Esophagus muscularis mucosa (tissue), 4 donors: Measurements from ENCODE around the gene WRAP53. TPM values are rescaled to one million over a fixed set of nuclear protein-coding genes. Genes with fewer than 3 reads are reported as not detected.

Source experiments
- DNase-seq: peaks from one replicate; pipeline ENCODE4 v3.0.0-alpha.2; 2017; ENCODE audit errors: extremely low spot score
- H3K27ac ChIP-seq, 4 donors: fragments of 200-600 bp; sonication (generic); replicated peaks in 1 of 4; 1 replicate in 3 of 4; 2 replicates in 1 of 4; pipeline ENCODE4 v1.5.1; 2016 to 2019; ENCODE audit warnings: mild to moderate bottlenecking in 1 of 4
- H3K27me3 ChIP-seq, 4 donors: fragments of 200-600 bp; sonication (generic); one replicate each; pipeline versions ENCODE4 v1.5.1 to v1.6.0; 2016 to 2019
- H3K36me3 ChIP-seq, 4 donors: fragments of 200-600 bp; sonication (generic); one replicate each; pipeline ENCODE4 v1.5.1; 2016 to 2019
- H3K4me1 ChIP-seq, 4 donors: fragments of 200-600 bp; sonication (generic); one replicate each; pipeline ENCODE4 v1.5.1; 2016 to 2019
- H3K4me3 ChIP-seq, 4 donors: fragments of 200-600 bp; sonication (generic); 1 replicate in 2 of 4; 2 replicates in 2 of 4; pipeline ENCODE4 v1.5.1; 2016 to 2019; ENCODE audit warnings: mild to moderate bottlenecking in 4 of 4, moderate library complexity in 1 of 4
- H3K9me3 ChIP-seq, 4 donors: fragments of 200-600 bp; sonication (generic); 1 replicate in 3 of 4; 2 replicates in 1 of 4; pipeline ENCODE4 v1.5.1; 2016 to 2019
- EP300 ChIP-seq: sonication (generic); formaldehyde crosslinking; IDR thresholded peaks from one replicate; pipeline ENCODE4 v1.6.1; 2017; ENCODE audit warnings: antibody characterized with exemption
- POLR2A ChIP-seq: fragments of 450-650 bp; IDR thresholded peaks from one replicate; pipeline ENCODE4 v1.6.1; 2017; ENCODE audit warnings: antibody characterized with exemption, moderate library complexity, mild to moderate bottlenecking, low read depth
- POLR2AphosphoS5 ChIP-seq, 2 donors: sonication (generic); formaldehyde crosslinking; IDR thresholded peaks; one replicate each; pipeline ENCODE4 v1.6.1; 2017; ENCODE audit warnings: antibody characterized with exemption in 2 of 2
- WGBS: methylation state at CpG from one replicate; pipeline ENCODE4 v1.1.5; 2018; 5-methylcytosine and 5-hydroxymethylcytosine counted together
- intact Hi-C: fragments of 100-400 bp; cut with DNase I; formaldehyde crosslinking; loops from one replicate; pipeline ENCODE4 v1.15.1; 2023
- total RNA-seq, 4 donors: library from RNA; depleted of rRNA; stranded (reverse); fragments of >200 nt; gene quantifications; one replicate each; pipeline versions ENCODE4 v1.1.0 to v1.2.1, GENCODE V29; 2016
- TF ChIP-seq, protein P1 (sequence below), 3 experiments: fragments of 200-600 bp in 2 of 3; fragments of 450-650 bp in 1 of 3; sonication (generic) in 2 of 3; IDR thresholded peaks; one replicate each; pipeline ENCODE4 v1.5.1; 2017 to 2019; ENCODE audit warnings: antibody characterized with exemption in 3 of 3, mild to moderate bottlenecking in 2 of 3, moderate library complexity in 1 of 3

Gene WRAP53
- total RNA-seq, 4 donors from 2014 or later, result 3.3 to 6.4 (median 3.8) TPM

DNA sequence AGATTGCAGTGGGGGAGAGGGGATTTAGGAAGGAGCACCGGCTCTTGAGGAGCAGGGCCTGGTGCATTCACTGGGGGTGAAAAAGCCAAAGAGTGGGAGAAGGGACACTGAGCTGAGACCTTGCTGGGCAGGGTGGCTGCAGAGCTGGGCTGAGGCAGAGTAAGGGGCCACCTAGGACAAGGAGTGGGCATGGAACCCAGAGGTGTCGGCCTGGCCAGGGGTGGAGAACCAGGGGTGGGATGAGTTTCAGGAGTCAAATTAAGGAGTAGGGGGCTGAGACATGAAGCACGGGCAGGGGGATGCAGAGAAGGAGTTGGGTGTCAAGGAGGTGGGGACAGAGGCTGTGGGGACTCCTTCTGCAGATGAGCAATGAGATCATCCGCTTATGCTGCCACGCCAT lies 49.3 kb downstream of the WRAP53 start:
- no peak for DNase-seq
- Histone ChIP-seq H3K27me3 (peaks cover 0 to 26% (median 2%) of the 10 kb centered on the region in 4 donors), H3K36me3 (no peaks in the 10 kb centered on the region), H3K27ac (no peak overlapping the region), H3K4me3 (no peak overlapping the region), H3K4me1 (no peaks in the 10 kb centered on the region), H3K9me3 (no peaks in the 10 kb centered on the region)
- no peak for TF ChIP-seq POLR2A
- no peak for TF ChIP-seq EP300
- TF ChIP-seq, protein P1, sequence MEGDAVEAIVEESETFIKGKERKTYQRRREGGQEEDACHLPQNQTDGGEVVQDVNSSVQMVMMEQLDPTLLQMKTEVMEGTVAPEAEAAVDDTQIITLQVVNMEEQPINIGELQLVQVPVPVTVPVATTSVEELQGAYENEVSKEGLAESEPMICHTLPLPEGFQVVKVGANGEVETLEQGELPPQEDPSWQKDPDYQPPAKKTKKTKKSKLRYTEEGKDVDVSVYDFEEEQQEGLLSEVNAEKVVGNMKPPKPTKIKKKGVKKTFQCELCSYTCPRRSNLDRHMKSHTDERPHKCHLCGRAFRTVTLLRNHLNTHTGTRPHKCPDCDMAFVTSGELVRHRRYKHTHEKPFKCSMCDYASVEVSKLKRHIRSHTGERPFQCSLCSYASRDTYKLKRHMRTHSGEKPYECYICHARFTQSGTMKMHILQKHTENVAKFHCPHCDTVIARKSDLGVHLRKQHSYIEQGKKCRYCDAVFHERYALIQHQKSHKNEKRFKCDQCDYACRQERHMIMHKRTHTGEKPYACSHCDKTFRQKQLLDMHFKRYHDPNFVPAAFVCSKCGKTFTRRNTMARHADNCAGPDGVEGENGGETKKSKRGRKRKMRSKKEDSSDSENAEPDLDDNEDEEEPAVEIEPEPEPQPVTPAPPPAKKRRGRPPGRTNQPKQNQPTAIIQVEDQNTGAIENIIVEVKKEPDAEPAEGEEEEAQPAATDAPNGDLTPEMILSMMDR (IDR thresholded peaks at IDR 0.05), result no peak
- intact Hi-C loops, result no loop called here
- 84% methylated on average over 5 of the region's 5 CpGs for WGBS

DNA sequence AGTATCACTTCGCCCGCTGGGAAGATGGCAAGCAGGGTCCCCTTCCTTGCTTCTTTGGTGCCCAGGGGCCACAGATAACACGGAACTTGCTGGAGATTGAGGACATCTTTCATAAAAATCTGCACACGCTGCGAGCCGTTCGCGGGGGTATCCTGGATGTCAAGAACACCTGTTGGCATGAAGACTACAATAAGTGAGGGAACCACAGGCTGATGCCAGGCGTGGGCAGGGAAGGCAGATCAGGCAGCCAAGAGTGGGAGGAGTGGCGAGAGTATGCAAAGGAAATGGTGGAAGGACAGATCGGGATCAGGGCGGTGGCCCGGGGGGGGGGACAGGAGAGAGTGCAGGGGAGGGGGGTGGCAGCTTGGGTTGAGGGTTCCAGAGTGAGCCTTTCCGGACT lies 51.5 kb downstream of the WRAP53 start:
- intact Hi-C loops, result loop anchor here (10.0 kb wide), 1 partner anchor 85 kb away; no protein-coding TSS in a partner anchor
- H3K4me3 ChIP-seq, result no peak overlapping the region
- H3K9me3 ChIP-seq, result no peaks in the 10 kb centered on the region
- DNase-seq, result no peak
- H3K27ac ChIP-seq, result no peak overlapping the region
- H3K27me3 ChIP-seq, result peaks cover 0 to 34% (median 2%) of the 10 kb centered on the region in 4 donors
- TF ChIP-seq, protein P1 (IDR thresholded peaks at IDR 0.05), result no peak
- TF ChIP-seq EP300, result no peak
- no peak for TF ChIP-seq POLR2AphosphoS5 (IDR thresholded peaks at IDR 0.05)
- no peak for TF ChIP-seq POLR2A
- 82% methylated on average over 14 of the region's 14 CpGs for WGBS
- H3K4me1 ChIP-seq, result no peaks in the 10 kb centered on the region
- no peaks in the 10 kb centered on the region for H3K36me3 ChIP-seq

DNA sequence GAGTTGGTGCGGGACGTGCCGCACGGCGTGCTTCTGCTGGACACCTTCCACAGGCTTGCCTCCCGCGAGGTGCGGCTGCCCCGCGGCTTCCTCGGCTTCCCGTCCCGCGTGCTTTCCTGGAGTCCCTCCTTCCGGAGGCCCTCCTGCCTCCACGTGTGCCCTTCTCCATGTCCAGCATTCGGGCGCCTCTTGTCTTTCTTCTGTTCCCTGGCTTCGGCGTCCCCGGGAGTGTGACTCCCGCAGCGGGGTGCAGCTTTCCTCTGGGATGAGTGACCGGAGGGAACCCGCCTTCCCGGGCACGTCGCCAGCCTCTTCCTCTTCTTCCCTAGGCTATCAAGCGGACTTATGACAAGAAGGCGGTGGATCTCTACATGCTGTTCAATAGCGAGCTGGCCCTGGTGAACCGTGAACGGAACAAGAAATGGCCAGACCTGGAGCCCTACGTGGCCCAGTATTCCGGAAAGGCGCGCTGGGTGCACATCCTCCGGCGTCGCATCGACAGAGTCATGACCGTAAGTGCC lies 52.3 kb downstream of the WRAP53 start:
- Histone ChIP-seq H3K4me3 (peak overlapping the region in 2 of 4 donors; percentile 4 to 26), H3K36me3 (no peaks in the 10 kb centered on the region), H3K9me3 (no peaks in the 10 kb centered on the region), H3K4me1 (no peaks in the 10 kb centered on the region), H3K27ac (no peak overlapping the region), H3K27me3 (peaks cover 0 to 34% (median 2%) of the 10 kb centered on the region in 4 donors)
- DNase-seq, result no peak
- intact Hi-C loops, result loop anchor here (10.0 kb wide), 1 partner anchor 84 kb away; no protein-coding TSS in a partner anchor
- TF ChIP-seq POLR2AphosphoS5 (IDR thresholded peaks at IDR 0.05) (no peak), EP300 (no peak), POLR2A (no peak)
- TF ChIP-seq, protein P1 (IDR thresholded peaks at IDR 0.05), result no peak
- 71% methylated on average over 41 of the region's 42 CpGs for WGBS

DNA sequence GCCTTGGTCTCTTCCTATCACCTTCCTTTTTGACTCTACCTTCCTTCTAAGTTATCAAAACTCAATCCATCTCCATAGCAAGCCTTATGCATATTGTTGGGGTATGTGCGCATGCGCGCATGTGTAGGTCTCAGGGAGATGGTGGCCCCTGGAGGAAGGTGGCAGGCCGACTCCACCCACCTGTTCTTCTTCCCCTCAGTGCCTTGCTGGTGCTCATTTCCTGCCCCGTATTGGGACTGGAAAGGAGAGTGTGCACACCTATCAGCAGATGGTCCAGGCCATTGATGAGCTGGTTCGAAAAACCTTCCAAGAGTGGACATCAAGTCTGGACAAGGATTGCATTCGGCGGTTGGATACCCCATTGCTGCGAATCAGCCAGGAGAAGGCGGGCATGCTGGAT lies 54.5 kb downstream of the WRAP53 start:
- H3K36me3 ChIP-seq, result no peaks in the 10 kb centered on the region
- H3K27ac ChIP-seq, result no peak overlapping the region
- TF ChIP-seq, protein P1 (IDR thresholded peaks at IDR 0.05), result no peak
- TF ChIP-seq EP300 (no peak), POLR2AphosphoS5 (IDR thresholded peaks at IDR 0.05) (no peak), POLR2A (no peak)
- no peaks in the 10 kb centered on the region for H3K9me3 ChIP-seq
- 61% methylated on average over 10 of the region's 10 CpGs for WGBS
- intact Hi-C loops, result loop anchor here (10.0 kb wide), 1 partner anchor 82 kb away; no protein-coding TSS in a partner anchor
- H3K4me3 ChIP-seq, result no peak overlapping the region
- H3K4me1 ChIP-seq, result no peaks in the 10 kb centered on the region
- peaks cover 0 to 30% (median 2%) of the 10 kb centered on the region in 4 donors for H3K27me3 ChIP-seq
- DNase-seq, result no peak

DNA sequence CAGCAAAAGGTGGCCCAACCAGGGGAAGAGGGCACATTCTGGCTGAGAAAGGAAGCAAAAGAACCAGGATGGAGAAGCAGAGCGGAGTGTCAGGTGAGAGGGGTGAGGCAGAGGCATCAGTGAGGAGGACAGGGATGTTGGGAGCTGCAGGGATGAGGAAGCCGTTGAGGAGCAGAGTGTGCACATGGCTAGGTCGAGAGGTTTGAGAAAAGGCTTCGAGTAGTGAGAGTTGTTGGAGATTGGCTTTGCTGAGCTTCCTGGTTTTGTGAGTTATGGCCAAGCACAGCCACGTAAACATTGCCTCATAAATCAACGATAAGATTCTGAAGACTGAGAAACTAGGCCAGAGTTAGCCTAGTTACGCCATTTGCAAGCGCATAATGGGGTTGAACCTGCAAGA lies 56.1 kb downstream of the WRAP53 start:
- Histone ChIP-seq H3K9me3 (no peaks in the 10 kb centered on the region), H3K36me3 (no peaks in the 10 kb centered on the region), H3K27me3 (peaks cover 0 to 32% (median 2%) of the 10 kb centered on the region in 4 donors), H3K4me1 (no peaks in the 10 kb centered on the region), H3K27ac (no peak overlapping the region), H3K4me3 (no peak overlapping the region)
- no peak for DNase-seq
- no peak for TF ChIP-seq EP300
- TF ChIP-seq POLR2AphosphoS5 (IDR thresholded peaks at IDR 0.05), result no peak
- TF ChIP-seq, protein P1 (IDR thresholded peaks at IDR 0.05), result no peak
- TF ChIP-seq POLR2A, result no peak
- WGBS, result 71% methylated on average over 8 of the region's 8 CpGs
- intact Hi-C loops, result loop anchor here (10.0 kb wide), 1 partner anchor 80 kb away; no protein-coding TSS in a partner anchor
